ENCODE measurements around the gene CEP112.

- no peak for TF ChIP-seq CTCF (IDR thresholded peaks at IDR 0.05)
- no peak for TF ChIP-seq POLR2A (IDR thresholded peaks at IDR 0.05)
These were observed 38.0 kb upstream of the CEP112 start for GRCh38 chr17:66229783-66230538.
